ENCODE results near the gene SLC2A4RG.

DNA sequence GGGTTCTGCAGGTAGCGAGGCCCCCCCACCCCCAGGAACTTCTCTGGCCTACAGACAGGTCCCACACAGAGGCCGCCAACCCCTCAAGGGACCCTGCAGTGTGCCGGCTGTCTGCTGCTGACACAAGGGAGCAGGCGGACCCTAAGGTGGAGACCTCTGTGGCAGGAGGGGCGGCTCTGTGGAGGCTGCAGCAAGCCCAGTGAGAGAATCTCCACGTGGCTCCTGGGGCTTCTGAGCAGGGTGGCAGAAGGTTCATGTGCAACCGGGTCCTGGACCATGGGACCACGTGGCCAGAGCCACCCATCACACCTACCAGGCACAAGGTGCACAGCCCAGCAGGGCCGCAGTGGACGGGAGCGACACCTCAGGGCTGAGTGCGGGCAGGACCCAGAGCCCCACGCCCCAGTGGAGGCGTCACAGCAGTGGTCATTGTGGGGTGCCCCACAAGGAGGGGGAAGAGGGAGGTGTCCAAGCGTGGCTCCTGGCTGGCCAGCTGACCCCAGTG is 36.1 kb upstream of the SLC2A4RG start:
- no peak for TF ChIP-seq POLR2AphosphoS5 (IDR thresholded peaks at IDR 0.05; ENCODE audit: insufficient read depth, low read depth, low read length)
- TF ChIP-seq, protein P1, sequence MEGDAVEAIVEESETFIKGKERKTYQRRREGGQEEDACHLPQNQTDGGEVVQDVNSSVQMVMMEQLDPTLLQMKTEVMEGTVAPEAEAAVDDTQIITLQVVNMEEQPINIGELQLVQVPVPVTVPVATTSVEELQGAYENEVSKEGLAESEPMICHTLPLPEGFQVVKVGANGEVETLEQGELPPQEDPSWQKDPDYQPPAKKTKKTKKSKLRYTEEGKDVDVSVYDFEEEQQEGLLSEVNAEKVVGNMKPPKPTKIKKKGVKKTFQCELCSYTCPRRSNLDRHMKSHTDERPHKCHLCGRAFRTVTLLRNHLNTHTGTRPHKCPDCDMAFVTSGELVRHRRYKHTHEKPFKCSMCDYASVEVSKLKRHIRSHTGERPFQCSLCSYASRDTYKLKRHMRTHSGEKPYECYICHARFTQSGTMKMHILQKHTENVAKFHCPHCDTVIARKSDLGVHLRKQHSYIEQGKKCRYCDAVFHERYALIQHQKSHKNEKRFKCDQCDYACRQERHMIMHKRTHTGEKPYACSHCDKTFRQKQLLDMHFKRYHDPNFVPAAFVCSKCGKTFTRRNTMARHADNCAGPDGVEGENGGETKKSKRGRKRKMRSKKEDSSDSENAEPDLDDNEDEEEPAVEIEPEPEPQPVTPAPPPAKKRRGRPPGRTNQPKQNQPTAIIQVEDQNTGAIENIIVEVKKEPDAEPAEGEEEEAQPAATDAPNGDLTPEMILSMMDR (IDR thresholded peaks at IDR 0.05; ENCODE audit: extremely low read depth in 1 of 2, insufficient read depth in 1 of 2, low read depth in 1 of 2, low read length in 2 of 2): no peak
